Chondrocyte (in vitro differentiated cells): ENCODE results near the gene ADSS1. TPM values are rescaled to one million over a fixed set of nuclear protein-coding genes. Genes with fewer than 3 reads are reported as not detected.

Experiments
- DNase-seq: peaks from one replicate; pipeline ENCODE4 v3.0.0; 2021; ENCODE audit warnings: mixed read lengths, low spot score
- H3K27ac Mint-ChIP-seq: one replicate; pipeline ENCODE4 v1.8.0; 2021; ENCODE audit warnings: mild to moderate bottlenecking, moderate library complexity, mixed read lengths; ENCODE audit not compliant: unreplicated experiment
- H3K27me3 Mint-ChIP-seq: 2 replicates; pipeline ENCODE4 v1.8.0; 2021; ENCODE audit warnings: low read depth, mixed read lengths
- H3K36me3 Mint-ChIP-seq: 2 replicates; pipeline ENCODE4 v1.8.0; 2021; ENCODE audit warnings: low read depth, mixed read lengths
- H3K4me1 Mint-ChIP-seq: 2 replicates; pipeline ENCODE4 v1.8.0; 2021; ENCODE audit warnings: low read depth, mild to moderate bottlenecking, mixed read lengths
- H3K4me3 Mint-ChIP-seq: one replicate; pipeline ENCODE4 v1.8.0; 2021; ENCODE audit warnings: mild to moderate bottlenecking, moderate library complexity, mixed read lengths; ENCODE audit not compliant: unreplicated experiment
- H3K9me3 Mint-ChIP-seq: 2 replicates; pipeline ENCODE4 v1.8.0; 2021; ENCODE audit warnings: low read depth, mixed read lengths
- CTCF ChIP-seq: fragments of 200-600 bp; sonication (generic); IDR thresholded peaks from 2 replicates; pipeline ENCODE4 v1.5.0; 2021; ENCODE audit warnings: antibody characterized with exemption, mild to moderate bottlenecking, moderate library complexity
- total RNA-seq: library from RNA; stranded (reverse); gene quantifications from 3 replicates; pipeline ENCODE4 v1.2.1, GENCODE V29; 2021

ADSS1 gene
- total RNA-seq, 1 donor from 2014 or later, result 7.1 TPM

GRCh38 chr14:104786726-104787675, 63.0 kb downstream of the ADSS1 start:
- Mint-ChIP-seq H3K4me1 (peaks cover 4% of the 10 kb centered on the region), H3K4me3 (no peak overlapping the region), H3K36me3 (no peaks in the 10 kb centered on the region), H3K27me3 (no peaks in the 10 kb centered on the region), H3K27ac (no peak overlapping the region), H3K9me3 (no peaks in the 10 kb centered on the region)
- TF ChIP-seq CTCF, result no peak
- DNase-seq, result no peak

DNA sequence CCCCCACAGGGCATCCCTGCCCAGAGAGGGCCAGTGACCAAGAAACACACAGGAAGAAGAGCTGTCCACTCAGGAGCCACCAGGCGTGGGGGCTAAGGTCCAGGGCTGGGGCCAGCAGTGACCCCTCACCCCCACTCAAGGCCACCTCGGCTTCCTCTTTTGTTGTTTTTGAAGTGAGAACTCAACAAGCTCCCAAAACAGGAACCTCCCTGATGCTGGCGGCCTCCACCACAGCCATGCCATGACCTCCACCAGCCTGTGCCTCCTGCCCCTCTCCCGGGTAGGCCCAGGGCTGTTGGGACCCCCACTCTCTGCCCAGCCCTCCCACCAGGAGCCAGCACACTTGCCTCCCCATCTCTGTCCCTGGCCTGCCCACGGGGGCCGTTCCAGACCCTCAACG, 63.7 kb downstream of the ADSS1 start:
- no peak for DNase-seq
- TF ChIP-seq CTCF, result no peak
- no peak overlapping the region for H3K4me3 Mint-ChIP-seq
- no peaks in the 10 kb centered on the region for H3K9me3 Mint-ChIP-seq
- H3K4me1 Mint-ChIP-seq, result peaks cover 10% of the 10 kb centered on the region
- H3K27me3 Mint-ChIP-seq, result no peaks in the 10 kb centered on the region
- H3K27ac Mint-ChIP-seq, result no peak overlapping the region
- no peaks in the 10 kb centered on the region for H3K36me3 Mint-ChIP-seq

DNA sequence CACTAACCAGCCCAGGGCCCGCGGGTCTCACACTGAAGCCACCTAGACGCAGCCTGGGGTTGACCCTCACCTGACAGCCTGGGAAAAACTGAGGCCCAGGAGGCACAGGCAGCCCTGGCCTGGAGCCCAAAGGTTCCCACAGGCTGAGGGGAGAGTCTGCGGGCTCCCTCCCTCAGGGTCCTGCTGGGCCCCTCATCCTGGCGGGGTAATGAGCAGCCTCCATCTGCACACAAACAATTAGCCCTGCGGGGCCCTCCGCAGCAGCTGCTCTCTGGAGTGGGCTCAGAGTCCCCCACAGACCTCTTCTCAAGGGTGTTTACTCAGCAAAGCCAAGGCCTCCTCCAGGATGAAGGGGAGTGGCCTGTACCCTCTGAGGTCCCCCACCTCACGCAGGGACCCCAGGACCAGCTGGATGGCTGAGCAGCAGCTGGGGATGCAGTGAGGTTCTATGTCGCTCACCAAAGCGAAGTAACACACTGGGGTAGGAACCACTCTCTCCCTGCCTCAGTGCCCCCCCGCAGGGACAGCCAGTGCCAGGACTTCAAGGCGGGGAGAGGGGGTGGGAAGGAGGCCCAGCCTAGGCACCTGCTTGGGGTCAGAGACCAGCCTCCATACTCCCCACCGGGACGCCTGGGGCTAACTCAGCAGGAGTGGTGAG, 64.3 kb downstream of the ADSS1 start:
- no peaks in the 10 kb centered on the region for H3K36me3 Mint-ChIP-seq

GRCh38 chr14:104788873-104789663, 65.0 kb downstream of the ADSS1 start:
- Mint-ChIP-seq H3K9me3 (no peaks in the 10 kb centered on the region), H3K4me3 (no peak overlapping the region), H3K36me3 (no peaks in the 10 kb centered on the region), H3K4me1 (peaks cover 23% of the 10 kb centered on the region), H3K27me3 (no peaks in the 10 kb centered on the region), H3K27ac (no peak overlapping the region)
- no peak for DNase-seq
- no peak for TF ChIP-seq CTCF

More for the DNA sequence above, 64.3 kb downstream of the ADSS1 start:
- Mint-ChIP-seq H3K4me1 (peaks cover 15% of the 10 kb centered on the region), H3K27ac (no peak overlapping the region), H3K4me3 (no peak overlapping the region), H3K9me3 (no peaks in the 10 kb centered on the region), H3K27me3 (no peaks in the 10 kb centered on the region)
- no peak for DNase-seq
- no peak for TF ChIP-seq CTCF
